ENCODE results near the gene FCN3.
A peak's percentile ranks its signal among the peaks of the same experiment; 100 is the strongest.

The FCN3 gene

GRCh38 chr1:27380224-27380623, 5.6 kb upstream of the FCN3 start:
- DNase-seq (ENCODE audit: low read depth), result no peak

- DNase-seq (ENCODE audit: low read depth), result no peak
These were observed 5.0 kb upstream of the FCN3 start for GRCh38 chr1:27379564-27380122.

GRCh38 chr1:27377760-27378495, 3.3 kb upstream of the FCN3 start:
- DNase-seq (ENCODE audit: low read depth), result no peak

- no peak for DNase-seq (ENCODE audit: low read depth)
These were observed 1.6 kb downstream of the FCN3 start for GRCh38 chr1:27372808-27373690.

GRCh38 chr1:27372022-27372807, 2.4 kb downstream of the FCN3 start:
- no peak for DNase-seq (ENCODE audit: low read depth)

- DNase-seq (ENCODE audit: low read depth), result no peak
These were observed 5.6 kb downstream of the FCN3 start for GRCh38 chr1:27368869-27369582.

- no peak for DNase-seq (ENCODE audit: low read depth)
These were observed 7.4 kb downstream of the FCN3 start for GRCh38 chr1:27367160-27367650.

- DNase-seq (ENCODE audit: low read depth), result no peak
These were observed 8.0 kb downstream of the FCN3 start, which contains the start of gene MAP3K6 for GRCh38 chr1:27366411-27367159. MAP3K6 (minus strand) TSS chr1:27366961; CDS start chr1:27366597, 364 bp downstream.

GRCh38 chr1:27366113-27366410, 8.6 kb downstream of the FCN3 start:
- peak; percentile 60 for DNase-seq (ENCODE audit: low read depth)

- DNase-seq (ENCODE audit: low read depth), result peak; percentile 62
These were observed 9.1 kb downstream of the FCN3 start for GRCh38 chr1:27365372-27366112.

GRCh38 chr1:27364696-27365371, 9.8 kb downstream of the FCN3 start:
- DNase-seq (ENCODE audit: low read depth), result no peak

- no peak for DNase-seq (ENCODE audit: low read depth)
These were observed 10.6 kb downstream of the FCN3 start for GRCh38 chr1:27363766-27364695.

GRCh38 chr1:27361553-27361952, 13.1 kb downstream of the FCN3 start:
- no peak for DNase-seq (ENCODE audit: low read depth)

- DNase-seq (ENCODE audit: low read depth), result no peak
These were observed 13.6 kb downstream of the FCN3 start for GRCh38 chr1:27361044-27361402.

GRCh38 chr1:27360159-27361043, 14.2 kb downstream of the FCN3 start:
- peak; percentile 51 for DNase-seq (ENCODE audit: low read depth)

GRCh38 chr1:27359822-27360158, 14.8 kb downstream of the FCN3 start:
- no peak for DNase-seq (ENCODE audit: low read depth)

- no peak for DNase-seq (ENCODE audit: low read depth)
These were observed 15.7 kb downstream of the FCN3 start for GRCh38 chr1:27358928-27359313.

Measured in T-helper 22 cell (primary cell).